Ovary (tissue), 9 donors: Measurements from ENCODE around the gene NR1H4. TPM values are rescaled to one million over a fixed set of nuclear protein-coding genes. Genes with fewer than 3 reads are reported as not detected.

Source experiments
- DNase-seq, 5 donors: peaks; one replicate each; pipeline ENCODE4 v3.0.0-alpha.2; 2019 to 2020
- H3K27ac ChIP-seq, 2 donors: fragments of 200-600 bp; one replicate each; pipeline versions ENCODE4 v1.5.1 to v1.8.0; 2019 to 2022
- H3K27me3 ChIP-seq: fragments of 200-600 bp; one replicate; pipeline ENCODE4 v1.8.0; 2022
- H3K36me3 ChIP-seq: fragments of 200-600 bp; sonication (generic); one replicate; pipeline ENCODE4 v1.5.1; 2019
- H3K4me1 ChIP-seq: one replicate; pipeline ENCODE4 v1.8.1; 2013; ENCODE audit warnings: mild to moderate bottlenecking, moderate library complexity; ENCODE audit not compliant: insufficient read depth
- H3K4me3 ChIP-seq: fragments of 200-600 bp; sonication (generic); one replicate; pipeline ENCODE4 v1.5.1; 2017
- H3K9me3 ChIP-seq, 2 donors: fragments of 200-600 bp in 1 of 2; sonication (generic) in 1 of 2; one replicate each; pipeline versions ENCODE4 v1.5.1 to v1.8.1; 2013 to 2019; ENCODE audit warnings: mild to moderate bottlenecking in 1 of 2, moderate library complexity in 1 of 2
- CTCF ChIP-seq, 3 donors: fragments of 450-650 bp in 2 of 3; fragments of 200-600 bp in 1 of 3; IDR thresholded peaks; one replicate each; pipeline versions ENCODE4 v1.5.1 to v1.8.0; 2016 to 2022; ENCODE audit warnings: antibody characterized with exemption in 3 of 3, mild to moderate bottlenecking in 1 of 3
- EP300 ChIP-seq: sonication (generic); formaldehyde crosslinking; IDR thresholded peaks from one replicate; pipeline ENCODE4 v1.6.1; 2017; ENCODE audit warnings: antibody characterized with exemption
- POLR2A ChIP-seq: fragments of 450-650 bp; IDR thresholded peaks from one replicate; pipeline ENCODE4 v1.6.1; 2017; ENCODE audit warnings: antibody characterized with exemption, mild to moderate bottlenecking, moderate library complexity
- WGBS, 3 donors: extraction: QIAGEN DNeasy Blood & Tissue Kit in 1 of 3; methylation state at CpG; one replicate each; pipeline versions ENCODE4 v1.1.5 to v1.1.7; 2013 to 2017; 5-methylcytosine and 5-hydroxymethylcytosine counted together
- intact Hi-C, 4 donors: fragments of 100-400 bp; cut with DNase I; formaldehyde crosslinking; loops; one replicate each; pipeline versions ENCODE4 v1.11.0 to v1.15.1; 2022 to 2023
- polyA plus RNA-seq, 2 donors: library from polyadenylated mRNA; stranded (reverse); fragments of 200-250 nt in 1 of 2; fragments of 350-450 nt in 1 of 2; fragmentation: Illumina TruSeq in 1 of 2; extraction: RNeasy Lipid Tissue Mini Kit (QIAGEN cat#74804) in 1 of 2; gene quantifications; one replicate each; pipeline ENCODE4 v1.2.3, GENCODE V29; 2013 to 2014
- total RNA-seq, 7 donors: library from RNA; depleted of rRNA in 2 of 7; stranded (reverse); fragments of >200 nt in 2 of 7; fragmentation: NEBNext Ultra II Directional in 3 of 7; extraction: Animal tissue kit (Norgen Biotek cat#: 25700) in 3 of 7; gene quantifications; one replicate each; pipeline versions ENCODE4 v1.1.0 to v1.2.4, GENCODE V29; 2016 to 2023
- donor health status: DM: no; HTN: no; CAD: no; lungs with moderate emphysema.
- donor health status: DM: no; HTN: no; CAD: no.
- donor health status: Bipolar disorder and iron deficiency.
- donor health status: DM: yes; HTN: yes; CAD: no.
- donor health status: DM: no; HTN: no; CAD: no.
- donor health status: DM: yes; HTN: yes; CAD: no.

The NR1H4 gene
- total and polyA plus RNA-seq, 9 donors: 8.8 to 26.2 (median 15.2) TPM

GRCh38 chr12:100529756-100530350 is 56.2 kb downstream of the NR1H4 start:
- no peak overlapping the region for H3K27ac ChIP-seq
- intact Hi-C loops: no loop called here
- no peaks in the 10 kb centered on the region for H3K36me3 ChIP-seq
- 55 to 79% (median 71%) methylated on average over 2 of the region's 2 CpGs for WGBS, 3 donors
- H3K4me1 ChIP-seq: peaks cover 8% of the 10 kb centered on the region
- H3K27me3 ChIP-seq: no peaks in the 10 kb centered on the region
- DNase-seq: no peak
- no peaks in the 10 kb centered on the region for H3K9me3 ChIP-seq
- no peak overlapping the region for H3K4me3 ChIP-seq
- no peak for TF ChIP-seq CTCF (IDR thresholded peaks at IDR 0.05)

DNA sequence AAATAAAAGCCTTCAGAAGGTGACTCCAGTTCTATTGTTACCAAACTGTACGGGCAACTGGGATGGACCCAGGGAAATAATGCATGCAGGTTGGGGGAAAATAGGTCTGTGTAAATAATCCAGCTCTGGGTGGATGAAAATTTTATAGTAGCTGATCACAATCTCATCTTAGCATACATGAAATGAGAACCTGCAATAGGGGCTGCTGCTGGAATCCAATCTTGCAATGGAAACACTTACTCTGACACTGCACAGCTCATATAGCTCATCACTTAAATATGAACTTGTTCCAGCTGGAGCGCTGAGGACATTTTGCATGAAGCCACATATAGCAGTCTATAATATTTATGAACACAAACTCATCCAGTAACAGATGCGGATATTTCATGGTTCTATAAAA is 59.7 kb downstream of the NR1H4 start:
- Histone ChIP-seq H3K27ac (no peak overlapping the region), H3K36me3 (no peaks in the 10 kb centered on the region), H3K4me3 (no peak overlapping the region), H3K27me3 (no peaks in the 10 kb centered on the region), H3K4me1 (peaks cover 5% of the 10 kb centered on the region), H3K9me3 (no peaks in the 10 kb centered on the region)
- intact Hi-C loops: no loop called here
- no peak for TF ChIP-seq EP300
- no peak for TF ChIP-seq POLR2A
- no peak for TF ChIP-seq CTCF (IDR thresholded peaks at IDR 0.05)
- WGBS, 3 donors: 90 to 94% (median 92%) methylated on average over 3 of the region's 3 CpGs
- no peak for DNase-seq

DNA sequence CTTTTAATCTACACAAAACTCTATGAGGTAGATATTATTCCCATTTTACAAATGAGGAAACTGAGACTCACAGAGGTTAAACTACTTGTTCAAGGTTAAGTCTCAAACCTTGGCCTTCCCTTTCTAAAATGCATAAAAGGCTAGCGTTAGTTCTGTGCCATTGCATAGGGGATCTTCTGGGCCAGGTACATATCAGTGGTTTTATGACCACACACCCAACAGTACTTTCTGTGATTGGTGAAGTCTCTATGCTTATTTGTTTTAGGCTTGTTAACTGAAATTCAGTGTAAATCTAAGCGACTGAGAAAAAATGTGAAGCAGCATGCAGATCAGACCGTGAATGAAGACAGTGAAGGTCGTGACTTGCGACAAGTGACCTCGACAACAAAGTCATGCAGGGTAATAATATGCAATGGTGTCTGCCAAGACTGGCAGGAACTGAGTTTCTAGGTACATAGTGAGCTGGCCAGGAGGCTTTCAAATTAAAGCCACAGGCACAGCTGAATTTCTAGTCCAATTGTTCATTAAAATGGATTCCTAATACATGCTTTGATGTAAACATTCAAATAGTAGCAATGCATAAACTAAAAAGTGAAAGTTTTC is 61.1 kb downstream of the NR1H4 start:
- no peak for TF ChIP-seq EP300
- no peak for TF ChIP-seq CTCF (IDR thresholded peaks at IDR 0.05)
- TF ChIP-seq POLR2A: no peak
- Histone ChIP-seq H3K4me3 (no peak overlapping the region), H3K9me3 (no peaks in the 10 kb centered on the region), H3K27ac (no peak overlapping the region), H3K36me3 (no peaks in the 10 kb centered on the region), H3K4me1 (peaks cover under 1% of the 10 kb centered on the region), H3K27me3 (no peaks in the 10 kb centered on the region)
- no peak for DNase-seq
- 78 to 84% (median 79%) methylated on average over 6 of the region's 6 CpGs for WGBS, 3 donors
- intact Hi-C loops: no loop called here

DNA sequence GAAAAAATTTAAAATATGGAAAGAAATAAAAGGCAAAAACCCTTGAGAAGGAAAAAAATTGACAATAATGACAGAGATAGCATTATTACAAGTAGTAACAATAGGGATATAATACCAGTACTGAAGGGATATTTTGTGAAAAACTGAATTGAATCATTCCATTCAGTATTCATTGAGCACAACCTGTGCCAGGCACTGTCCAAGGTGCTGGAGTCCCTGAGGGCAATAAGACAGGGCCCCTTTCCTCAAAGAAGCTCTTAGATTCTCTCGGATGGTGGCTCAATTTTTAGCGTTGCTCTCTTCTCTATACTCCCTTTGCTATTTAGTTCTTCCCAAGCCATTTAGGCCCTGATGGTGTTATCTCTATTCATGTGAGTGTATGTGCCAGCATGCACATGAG is 65.5 kb downstream of the NR1H4 start:
- Histone ChIP-seq H3K27me3 (no peaks in the 10 kb centered on the region), H3K9me3 (no peaks in the 10 kb centered on the region), H3K4me1 (no peaks in the 10 kb centered on the region), H3K27ac (no peak overlapping the region), H3K36me3 (no peaks in the 10 kb centered on the region), H3K4me3 (no peak overlapping the region)
- intact Hi-C loops: no loop called here
- DNase-seq: peak in 2 of 5 donors; percentile 36 to 58
- 43 to 50% (median 47%) methylated on average over 2 of the region's 2 CpGs for WGBS, 3 donors
- TF ChIP-seq CTCF (IDR thresholded peaks at IDR 0.05): no peak
- TF ChIP-seq POLR2A: no peak
- TF ChIP-seq EP300: no peak
